HepG2 (cell line): ENCODE results near the gene UBAP2L. TPM values are rescaled to one million over a fixed set of nuclear protein-coding genes. Genes with fewer than 3 reads are reported as not detected.

Source experiments
- ASH2L ChIP-seq: fragments of 300-600, 200-600 bp; sonication (generic); IDR thresholded peaks from 2 replicates; pipeline ENCODE4 v1.7.0; 2017; ENCODE audit warnings: low read depth, mild to moderate bottlenecking, moderate library complexity, mixed read lengths, low read length; ENCODE audit not compliant: insufficient read length
- EZH2 ChIP-seq: conservative IDR thresholded peaks from 2 replicates; pipeline ENCODE4 v1.6.1; 2012; ENCODE audit warnings: mild to moderate bottlenecking, low read depth, low read length, moderate library complexity
- GATA4 ChIP-seq: sonication (generic); IDR thresholded peaks from 2 replicates; pipeline ENCODE4 v1.6.1; 2016; ENCODE audit warnings: antibody characterized with exemption, low read depth, borderline replicate concordance
- HMG20A ChIP-seq: IDR thresholded peaks from 2 replicates; pipeline ENCODE4 v1.6.1; 2016; ENCODE audit warnings: borderline replicate concordance
- KLF16 ChIP-seq, 2 experiments: sonication (generic) in 1 of 2; formaldehyde crosslinking in 1 of 2; IDR thresholded peaks; 2 replicates each; pipeline versions ENCODE4 v1.6.1 to v1.8.0; 2016 to 2023; ENCODE audit warnings: missing genetic modification reagents in 2 of 2, missing compliant biosample characterization in 1 of 2
- MIXL1 ChIP-seq: IDR thresholded peaks from 2 replicates; pipeline ENCODE4 v1.6.1; 2016
- NFIB ChIP-seq: sonication (generic); formaldehyde crosslinking; IDR thresholded peaks from 2 replicates; pipeline ENCODE4 v1.9.0; 2021; ENCODE audit warnings: missing genetic modification reagents, mild to moderate bottlenecking, borderline replicate concordance
- ZNF331 ChIP-seq: sonication (generic); formaldehyde crosslinking; IDR thresholded peaks from 2 replicates; pipeline ENCODE4 v1.4.0; 2020; ENCODE audit warnings: missing genetic modification reagents
- ZNF629 ChIP-seq: sonication (generic); formaldehyde crosslinking; conservative IDR thresholded peaks from 2 replicates; pipeline ENCODE4 v1.5.0; 2020; ENCODE audit warnings: missing genetic modification reagents
- ZNF777 ChIP-seq: sonication (generic); formaldehyde crosslinking; IDR thresholded peaks from 2 replicates; pipeline ENCODE4 v1.4.0; 2020; ENCODE audit warnings: missing genetic modification reagents
- polyA plus RNA-seq, 8 experiments: library from polyadenylated mRNA; depleted of rRNA in 3 of 8; stranded (reverse) in 7 of 8; unstranded in 1 of 8; fragments of >200 nt; fragmentation: Illumina TruSeq in 4 of 8; extraction: Trizol in 4 of 8; gene quantifications; 2 replicates each; pipeline versions ENCODE4 v1.2.1 to v1.2.3, GENCODE V29; 2011 to 2016; ENCODE audit warnings: low read depth in 4 of 8, missing spikeins in 1 of 8, mixed read lengths in 1 of 8; ENCODE audit not compliant: insufficient read depth in 1 of 8
- total RNA-seq, 5 experiments: library from RNA; depleted of rRNA; stranded (reverse); fragments of >200 nt; fragmentation: Illumina TruSeq; extraction: Trizol; gene quantifications; 2 replicates each; pipeline ENCODE4 v1.2.3, GENCODE V29; 2016; ENCODE audit warnings: low read depth in 1 of 5
- TF ChIP-seq, protein P1 (sequence below): IDR thresholded peaks from 2 replicates; pipeline ENCODE4 v1.6.1; 2016; ENCODE audit warnings: low read depth
- TF ChIP-seq, protein P2 (sequence below): sonication (generic); formaldehyde crosslinking; IDR thresholded peaks from 2 replicates; pipeline ENCODE4 v1.4.0; 2020; ENCODE audit warnings: mild to moderate bottlenecking, missing genetic modification reagents
- TF ChIP-seq, protein P3 (sequence below): sonication (generic); formaldehyde crosslinking; conservative IDR thresholded peaks from 2 replicates; pipeline ENCODE4 v1.8.1; 2023; ENCODE audit warnings: missing genetic modification reagents

The UBAP2L gene
- total and polyA plus RNA-seq, 2 of the 13 experiments (the other 11 are each of a cell fraction or from before 2014, with no cell fraction given): 74.2 to 159 TPM

DNA sequence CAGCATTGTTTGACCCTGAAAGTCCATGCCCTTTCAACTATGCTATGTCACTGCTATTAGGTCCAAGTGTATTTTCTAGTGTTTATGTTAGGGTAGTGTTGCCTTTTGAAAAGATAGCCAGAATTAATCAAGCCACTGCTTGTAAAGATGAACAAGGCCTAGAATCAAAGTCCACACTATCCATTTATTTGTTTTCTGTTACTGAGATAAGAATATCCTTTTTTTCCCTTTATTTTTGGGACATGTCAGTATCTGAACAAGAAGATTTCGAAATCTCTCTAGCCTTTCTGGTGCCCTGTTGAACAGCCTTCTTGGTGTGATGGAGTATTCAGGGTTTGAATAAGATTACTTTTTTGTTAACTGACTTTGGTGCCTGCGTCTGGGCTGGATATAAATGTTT is 16.7 kb downstream of the UBAP2L start (continued):
- TF ChIP-seq, protein P1, sequence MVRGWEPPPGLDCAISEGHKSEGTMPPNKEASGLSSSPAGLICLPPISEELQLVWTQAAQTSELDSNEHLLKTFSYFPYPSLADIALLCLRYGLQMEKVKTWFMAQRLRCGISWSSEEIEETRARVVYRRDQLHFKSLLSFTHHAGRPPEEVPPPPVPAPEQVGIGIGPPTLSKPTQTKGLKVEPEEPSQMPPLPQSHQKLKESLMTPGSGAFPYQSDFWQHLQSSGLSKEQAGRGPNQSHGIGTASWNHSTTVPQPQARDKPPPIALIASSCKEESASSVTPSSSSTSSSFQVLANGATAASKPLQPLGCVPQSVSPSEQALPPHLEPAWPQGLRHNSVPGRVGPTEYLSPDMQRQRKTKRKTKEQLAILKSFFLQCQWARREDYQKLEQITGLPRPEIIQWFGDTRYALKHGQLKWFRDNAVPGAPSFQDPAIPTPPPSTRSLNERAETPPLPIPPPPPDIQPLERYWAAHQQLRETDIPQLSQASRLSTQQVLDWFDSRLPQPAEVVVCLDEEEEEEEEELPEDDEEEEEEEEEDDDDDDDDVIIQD: peak; percentile 15; the same call in 1 of the 2 replicates
- TF ChIP-seq ASH2L (peak; percentile 45), GATA4 (peak; percentile 87), HMG20A (peak; percentile 57; the same call in 1 of the 2 replicates), KLF16 (CRISPR knock-in tag; IDR thresholded peaks at IDR 0.05) (no peak), EZH2 (no peak), ZNF629 (CRISPR knock-in tag) (no peak), ZNF777 (no peak), NFIB (CRISPR knock-in tag) (no peak), MIXL1 (CRISPR knock-in tag) (peak; percentile 96), ZNF331 (CRISPR knock-in tag) (0 out of 2 replicates have a peak, but pooled peaks have one; percentile 66)
- TF ChIP-seq, protein P2, sequence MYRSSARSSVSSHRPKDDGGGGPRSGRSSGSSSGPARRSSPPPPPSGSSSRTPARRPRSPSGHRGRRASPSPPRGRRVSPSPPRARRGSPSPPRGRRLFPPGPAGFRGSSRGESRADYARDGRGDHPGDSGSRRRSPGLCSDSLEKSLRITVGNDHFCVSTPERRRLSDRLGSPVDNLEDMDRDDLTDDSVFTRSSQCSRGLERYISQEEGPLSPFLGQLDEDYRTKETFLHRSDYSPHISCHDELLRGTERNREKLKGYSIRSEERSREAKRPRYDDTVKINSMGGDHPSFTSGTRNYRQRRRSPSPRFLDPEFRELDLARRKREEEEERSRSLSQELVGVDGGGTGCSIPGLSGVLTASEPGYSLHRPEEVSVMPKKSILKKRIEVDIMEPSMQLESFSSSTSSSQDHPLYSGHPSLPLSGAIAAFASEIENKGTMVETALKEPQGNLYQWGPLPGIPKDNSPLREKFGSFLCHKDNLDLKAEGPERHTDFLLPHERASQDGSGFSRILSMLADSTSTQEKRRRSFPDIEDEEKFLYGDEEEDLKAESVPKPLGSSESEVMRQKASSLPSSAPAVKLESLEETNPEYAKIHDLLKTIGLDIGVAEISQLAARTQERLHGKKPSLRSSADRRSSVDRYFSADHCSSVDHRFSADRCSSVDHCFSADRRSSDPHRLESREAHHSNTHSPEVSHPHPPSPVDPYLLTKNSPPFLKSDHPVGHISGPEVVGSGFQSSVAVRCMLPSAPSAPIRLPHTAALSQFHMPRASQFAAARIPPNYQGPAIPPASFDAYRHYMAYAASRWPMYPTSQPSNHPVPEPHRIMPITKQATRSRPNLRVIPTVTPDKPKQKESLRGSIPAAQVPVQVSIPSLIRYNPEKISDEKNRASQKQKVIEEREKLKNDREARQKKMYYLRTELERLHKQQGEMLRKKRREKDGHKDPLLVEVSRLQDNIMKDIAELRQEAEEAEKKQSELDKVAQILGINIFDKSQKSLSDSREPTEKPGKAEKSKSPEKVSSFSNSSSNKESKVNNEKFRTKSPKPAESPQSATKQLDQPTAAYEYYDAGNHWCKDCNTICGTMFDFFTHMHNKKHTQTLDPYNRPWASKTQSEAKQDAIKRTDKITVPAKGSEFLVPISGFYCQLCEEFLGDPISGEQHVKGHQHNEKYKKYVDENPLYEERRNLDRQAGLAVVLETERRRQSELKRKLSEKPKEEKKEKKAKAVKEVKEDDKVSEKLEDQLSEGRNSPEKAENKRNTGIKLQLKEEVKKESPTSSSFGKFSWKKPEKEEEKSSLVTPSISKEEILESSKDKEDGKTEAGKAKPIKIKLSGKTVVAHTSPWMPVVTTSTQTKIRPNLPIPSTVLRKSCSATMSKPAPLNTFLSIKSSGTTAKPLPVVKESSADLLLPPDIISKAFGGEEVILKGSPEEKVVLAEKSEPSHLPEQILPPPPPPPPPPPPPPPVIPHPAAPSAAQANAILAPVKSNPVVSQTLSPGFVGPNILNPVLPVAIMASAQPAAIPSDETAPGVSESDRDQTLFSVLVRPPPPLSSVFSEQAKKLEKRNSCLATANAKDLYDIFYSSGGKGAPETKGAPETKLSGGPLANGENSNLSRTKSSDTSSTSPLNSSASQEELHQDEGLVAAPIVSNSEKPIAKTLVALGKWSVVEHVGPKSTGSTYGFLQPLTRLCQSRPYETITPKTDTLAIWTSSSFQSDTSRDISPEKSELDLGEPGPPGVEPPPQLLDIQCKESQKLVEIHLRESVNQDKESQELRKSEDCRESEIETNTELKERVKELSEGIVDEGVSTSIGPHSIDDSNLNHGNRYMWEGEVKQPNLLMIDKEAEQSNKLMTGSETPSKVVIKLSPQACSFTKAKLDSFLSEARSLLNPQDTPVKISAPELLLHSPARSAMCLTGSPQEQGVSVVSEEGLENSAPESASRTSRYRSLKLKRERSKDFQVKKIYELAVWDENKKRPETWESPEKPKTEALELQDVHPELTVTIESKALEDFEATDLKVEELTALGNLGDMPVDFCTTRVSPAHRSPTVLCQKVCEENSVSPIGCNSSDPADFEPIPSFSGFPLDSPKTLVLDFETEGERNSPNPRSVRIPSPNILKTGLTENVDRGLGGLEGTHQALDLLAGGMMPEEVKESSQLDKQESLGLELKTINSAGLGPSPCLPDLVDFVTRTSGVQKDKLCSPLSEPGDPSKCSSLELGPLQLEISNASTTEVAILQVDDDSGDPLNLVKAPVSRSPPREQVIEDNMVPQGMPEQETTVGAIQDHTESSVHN: no peak
- TF ChIP-seq, protein P3, sequence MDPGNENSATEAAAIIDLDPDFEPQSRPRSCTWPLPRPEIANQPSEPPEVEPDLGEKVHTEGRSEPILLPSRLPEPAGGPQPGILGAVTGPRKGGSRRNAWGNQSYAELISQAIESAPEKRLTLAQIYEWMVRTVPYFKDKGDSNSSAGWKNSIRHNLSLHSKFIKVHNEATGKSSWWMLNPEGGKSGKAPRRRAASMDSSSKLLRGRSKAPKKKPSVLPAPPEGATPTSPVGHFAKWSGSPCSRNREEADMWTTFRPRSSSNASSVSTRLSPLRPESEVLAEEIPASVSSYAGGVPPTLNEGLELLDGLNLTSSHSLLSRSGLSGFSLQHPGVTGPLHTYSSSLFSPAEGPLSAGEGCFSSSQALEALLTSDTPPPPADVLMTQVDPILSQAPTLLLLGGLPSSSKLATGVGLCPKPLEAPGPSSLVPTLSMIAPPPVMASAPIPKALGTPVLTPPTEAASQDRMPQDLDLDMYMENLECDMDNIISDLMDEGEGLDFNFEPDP (CRISPR knock-in tag): no peak
